SKM-1 (cell line): ENCODE results near the gene NLRP3.

Experiments
- DNase-seq: peaks from one replicate; lab custom pipeline; 2025; ENCODE audit not compliant: unreplicated experiment; lab: John Stamatoyannopoulos, UW

NLRP3 gene

GRCh38 chr1:247435759-247436147 lies 19.8 kb downstream of the NLRP3 start:
- no peak for DNase-seq

- DNase-seq = no peak
Observed at GRCh38 chr1:247437551-247438505, 21.9 kb downstream of the NLRP3 start.

- no peak for DNase-seq
Observed at GRCh38 chr1:247440001-247440620, 24.1 kb downstream of the NLRP3 start.

GRCh38 chr1:247441606-247442005 lies 25.6 kb downstream of the NLRP3 start:
- no peak for DNase-seq

- DNase-seq = no peak
Observed at GRCh38 chr1:247442164-247442563, 26.2 kb downstream of the NLRP3 start.

DNA sequence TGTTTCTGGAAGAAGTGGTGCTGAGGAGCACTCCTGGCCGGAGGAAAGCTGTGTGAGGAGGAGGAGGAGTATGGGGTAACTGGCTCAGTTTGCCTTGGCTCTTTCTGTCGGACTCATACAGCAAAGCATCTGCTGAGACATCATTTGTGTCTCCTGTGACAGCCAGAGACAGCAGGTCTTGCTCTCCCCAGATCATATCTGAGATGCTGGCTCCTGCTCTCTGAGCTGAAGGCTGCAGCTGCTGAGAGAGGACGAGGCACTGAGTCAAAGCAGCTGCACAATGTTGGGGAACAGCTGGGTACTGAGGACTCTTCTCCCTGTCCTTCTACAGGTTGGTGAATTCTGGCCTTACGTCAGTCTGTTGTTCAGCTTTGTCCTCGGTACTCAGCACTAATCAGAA lies 27.7 kb downstream of the NLRP3 start:
- DNase-seq = no peak

- DNase-seq = no peak
Observed at GRCh38 chr1:247444571-247444970, 28.6 kb downstream of the NLRP3 start.

- no peak for DNase-seq
Observed at GRCh38 chr1:247445526-247446356, 29.8 kb downstream of the NLRP3 start.

DNA sequence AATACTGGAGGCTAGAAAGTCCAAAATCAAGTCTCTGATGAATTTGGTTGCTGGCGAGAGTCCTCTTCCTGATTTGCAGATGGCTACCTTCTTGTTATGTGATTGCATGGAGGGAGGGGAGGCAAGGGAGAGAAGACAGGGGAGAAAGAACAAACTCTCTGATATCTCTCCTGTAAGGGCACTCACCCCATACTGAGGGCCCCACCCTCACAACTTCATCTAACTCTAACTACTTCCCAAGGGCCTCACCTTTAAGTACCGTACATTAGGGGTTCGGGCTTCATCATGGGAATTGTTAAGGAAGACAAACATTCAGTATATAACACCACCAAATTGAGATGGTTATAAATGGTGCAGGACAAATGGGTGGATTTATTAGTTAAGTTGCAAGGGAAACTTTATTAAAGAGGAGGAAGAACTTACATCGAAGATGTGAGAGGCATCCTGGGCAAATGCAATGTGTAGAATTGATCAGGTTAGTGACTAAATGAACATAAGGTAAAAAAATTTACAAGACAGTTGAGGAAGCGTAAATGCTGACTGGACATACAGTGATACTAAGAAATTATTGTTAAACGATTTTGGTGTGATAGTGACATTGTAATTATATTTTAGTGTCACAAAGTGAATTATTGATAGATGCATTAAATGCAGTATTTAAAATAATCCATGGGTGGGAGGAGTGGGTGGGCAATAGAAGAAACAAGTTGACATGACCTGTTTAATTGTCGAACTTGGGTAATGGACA lies 31.4 kb downstream of the NLRP3 start:
- no peak for DNase-seq

GRCh38 chr1:247448107-247448791 lies 32.3 kb downstream of the NLRP3 start:
- no peak for DNase-seq

DNA sequence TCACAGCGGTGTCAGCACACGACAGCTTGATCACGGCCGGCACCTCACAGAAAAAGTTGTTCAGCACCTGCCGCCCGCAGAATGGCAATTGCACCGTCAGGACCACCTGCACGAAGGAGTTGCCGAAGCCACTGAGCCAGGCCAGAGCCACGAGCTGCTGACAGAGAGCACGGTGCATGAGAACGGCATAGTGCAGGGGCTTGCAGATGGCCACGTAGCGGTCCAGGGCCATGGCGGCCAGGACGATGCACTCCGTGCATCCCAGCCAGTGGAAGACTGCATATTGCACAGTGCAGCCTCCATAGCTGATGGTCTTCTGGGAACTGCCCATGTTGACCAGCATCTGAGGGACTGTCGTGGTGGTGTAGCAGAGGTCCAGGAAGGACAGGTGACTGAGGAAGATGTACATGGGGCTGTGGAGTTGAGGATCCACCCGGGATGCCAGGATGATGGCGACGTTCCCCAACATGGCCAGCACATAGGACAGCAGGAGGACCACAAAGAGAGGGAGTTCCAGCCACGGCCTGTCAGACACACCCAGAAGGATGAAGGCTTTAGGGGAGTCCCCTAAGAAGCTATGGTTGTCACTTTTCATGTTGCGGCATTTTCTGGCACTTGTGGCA lies 35.5 kb downstream of the NLRP3 start:
- DNase-seq = no peak

DNA sequence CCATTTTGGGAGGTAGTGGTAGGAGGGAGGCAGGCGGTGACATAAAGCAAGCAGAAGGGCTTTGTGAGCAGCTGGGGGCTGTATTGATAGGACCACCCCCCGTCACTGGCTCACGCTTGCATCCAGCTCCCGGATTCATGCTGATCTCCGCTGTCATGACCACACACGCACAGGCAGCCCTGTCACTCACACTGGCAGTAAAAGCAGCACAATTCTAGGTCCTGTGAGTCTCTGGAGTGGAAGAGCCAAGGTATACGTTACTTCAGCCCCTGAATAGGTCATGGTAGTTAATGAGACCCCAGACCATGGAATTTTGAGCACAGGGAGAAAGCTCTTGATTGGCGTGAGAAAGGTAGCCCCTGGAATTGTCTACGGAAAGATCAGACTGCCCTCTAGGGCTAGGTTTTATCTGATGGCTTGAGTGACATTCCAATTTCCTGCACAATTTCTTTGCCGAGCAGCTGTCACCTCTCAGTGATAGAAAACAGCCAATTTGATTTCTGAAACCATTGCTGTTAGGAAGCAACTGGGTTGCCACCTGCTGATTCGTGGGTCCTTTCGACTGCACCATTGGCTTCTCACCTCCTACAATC lies 36.6 kb downstream of the NLRP3 start:
- no peak for DNase-seq

- peak; percentile 32 for DNase-seq
Observed at GRCh38 chr1:247453245-247453644, 37.3 kb downstream of the NLRP3 start.

DNA sequence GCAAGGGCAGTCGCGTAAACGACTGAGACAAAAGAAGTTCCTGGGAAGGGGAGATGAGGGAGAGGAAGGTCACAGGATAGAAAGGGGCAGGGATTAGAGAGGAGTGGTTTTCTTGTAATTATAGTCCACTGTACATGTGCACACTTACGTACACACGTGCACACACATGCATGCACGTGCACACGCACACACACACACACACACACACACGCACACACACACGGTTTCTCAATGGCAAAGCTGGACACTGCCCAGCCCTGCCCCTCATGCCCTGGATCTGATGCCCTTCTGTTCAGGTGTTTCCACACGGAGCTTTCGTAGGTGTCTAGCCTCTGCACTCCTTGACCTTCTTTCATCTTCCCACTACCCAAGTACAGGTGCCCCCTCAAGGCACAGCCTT lies 38.0 kb downstream of the NLRP3 start:
- no peak for DNase-seq

DNA sequence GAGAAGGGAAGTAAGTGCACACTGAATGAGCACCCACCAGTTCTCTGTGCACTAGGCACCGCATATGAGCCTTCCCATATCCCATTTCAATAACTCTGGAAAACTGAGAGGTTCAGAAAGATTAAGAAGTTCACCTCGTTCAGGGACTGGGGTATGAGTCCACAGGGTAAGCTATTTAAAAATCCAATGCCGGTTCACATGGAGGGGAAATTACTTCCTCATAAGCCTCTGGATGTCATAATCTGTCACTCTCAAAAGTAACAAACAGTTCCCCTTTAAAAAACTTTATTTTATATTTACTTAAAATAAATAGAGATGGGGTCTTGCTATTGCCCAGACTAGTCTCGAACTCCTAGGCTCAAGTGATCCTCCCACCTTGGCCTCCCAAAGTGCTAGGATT lies 40.0 kb downstream of the NLRP3 start:
- peak; percentile 56 for DNase-seq

- DNase-seq = no peak
Observed at GRCh38 chr1:247456914-247457639, 41.1 kb downstream of the NLRP3 start.

GRCh38 chr1:247459507-247459906 lies 43.5 kb downstream of the NLRP3 start:
- no peak for DNase-seq

GRCh38 chr1:247465796-247466195 lies 49.8 kb downstream of the NLRP3 start:
- peak; percentile 81 for DNase-seq

GRCh38 chr1:247467129-247467528 lies 51.2 kb downstream of the NLRP3 start:
- no peak for DNase-seq
